Effector memory CD4-positive, alpha-beta T cell (primary cell): Measurements from ENCODE around the gene REV1.

ENCODE experiments used
- DNase-seq, 3 donors: peaks; one replicate each; pipeline ENCODE4 v3.0.0-alpha.2; 2020
- H3K27ac ChIP-seq: 2 replicates; pipeline ENCODE4 v1.7.0; 2013; ENCODE audit warnings: mild to moderate bottlenecking, low read length, moderate library complexity; ENCODE audit not compliant: insufficient read depth, poor library complexity, severe bottlenecking
- H3K27me3 ChIP-seq: replicated peaks from 2 replicates; pipeline ENCODE4 v1.7.0; 2013; ENCODE audit warnings: mild to moderate bottlenecking, low read length; ENCODE audit not compliant: insufficient read depth, control insufficient read depth, poor library complexity, severe bottlenecking
- H3K36me3 ChIP-seq: 2 replicates; pipeline ENCODE4 v1.7.0; 2013; ENCODE audit warnings: mild to moderate bottlenecking, low read length, moderate library complexity; ENCODE audit not compliant: control insufficient read depth, insufficient read depth
- H3K4me1 ChIP-seq: 2 replicates; pipeline ENCODE4 v1.7.0; 2013; ENCODE audit warnings: low read length, mild to moderate bottlenecking; ENCODE audit not compliant: control insufficient read depth, insufficient read depth, poor library complexity, severe bottlenecking
- H3K4me3 ChIP-seq: 2 replicates; pipeline ENCODE4 v1.7.0; 2013; ENCODE audit warnings: low read length, low read depth, mild to moderate bottlenecking; ENCODE audit not compliant: insufficient read depth, poor library complexity, severe bottlenecking
- H3K9me3 ChIP-seq: 2 replicates; pipeline ENCODE4 v1.7.0; 2013; ENCODE audit warnings: mild to moderate bottlenecking, low read length, moderate library complexity; ENCODE audit not compliant: control insufficient read depth

The REV1 gene

DNA sequence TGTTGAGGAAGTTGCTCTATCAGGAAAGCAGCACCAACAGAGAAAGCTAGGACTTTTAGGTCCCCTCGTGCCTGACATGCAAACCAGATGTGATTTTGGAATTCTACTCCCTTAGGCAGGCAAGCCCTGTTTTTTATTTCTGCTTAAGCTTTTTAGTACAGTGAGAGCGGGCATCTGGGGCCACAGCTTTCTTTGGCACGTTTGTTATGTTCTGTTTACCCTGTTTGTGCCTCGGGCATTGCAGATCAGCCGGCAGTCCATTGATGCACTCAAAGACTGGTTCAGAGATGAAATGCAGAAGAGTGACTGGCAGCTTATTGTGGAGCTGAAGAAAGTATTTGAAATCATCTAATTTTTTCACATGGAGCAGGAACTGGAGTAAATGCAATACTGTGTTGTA is 90.8 kb downstream of the REV1 start:
- H3K4me3 ChIP-seq = no peak overlapping the region
- no peak overlapping the region for H3K27ac ChIP-seq
- no peaks in the 10 kb centered on the region for H3K4me1 ChIP-seq
- no peaks in the 10 kb centered on the region for H3K27me3 ChIP-seq
- no peaks in the 10 kb centered on the region for H3K9me3 ChIP-seq
- no peak for DNase-seq
- peaks cover 73% of the 10 kb centered on the region for H3K36me3 ChIP-seq

DNA sequence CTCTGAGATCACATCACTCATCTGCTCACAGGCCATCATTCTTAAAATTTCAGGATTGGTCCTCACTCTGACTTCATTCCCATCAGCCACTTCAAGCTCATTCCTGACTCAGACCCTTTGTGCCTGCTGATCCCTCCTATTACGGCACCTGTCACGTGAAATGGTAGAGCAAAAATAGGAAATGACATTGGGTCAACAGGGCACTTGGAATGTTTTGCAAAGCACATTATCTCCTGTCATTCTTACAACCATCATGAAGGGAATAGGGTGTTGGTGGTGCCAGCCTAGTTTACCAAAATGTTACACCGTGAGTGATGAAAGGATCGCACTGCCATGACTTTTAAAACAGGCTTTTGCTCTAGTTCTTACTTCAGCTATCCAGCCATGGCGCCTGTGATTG is 91.5 kb downstream of the REV1 start:
- no peak for DNase-seq
- H3K4me1 ChIP-seq = no peaks in the 10 kb centered on the region
- no peak overlapping the region for H3K27ac ChIP-seq
- H3K36me3 ChIP-seq = peaks cover 73% of the 10 kb centered on the region
- H3K27me3 ChIP-seq = no peaks in the 10 kb centered on the region
- H3K4me3 ChIP-seq = no peak overlapping the region
- no peaks in the 10 kb centered on the region for H3K9me3 ChIP-seq

- peaks cover 70% of the 10 kb centered on the region for H3K36me3 ChIP-seq
- H3K27ac ChIP-seq = no peak overlapping the region
- no peaks in the 10 kb centered on the region for H3K4me1 ChIP-seq
- H3K4me3 ChIP-seq = no peak overlapping the region
- H3K9me3 ChIP-seq = no peaks in the 10 kb centered on the region
- no peak for DNase-seq
- no peaks in the 10 kb centered on the region for H3K27me3 ChIP-seq
Observed at GRCh38 chr2:99397266-99397920, 92.4 kb downstream of the REV1 start.

DNA sequence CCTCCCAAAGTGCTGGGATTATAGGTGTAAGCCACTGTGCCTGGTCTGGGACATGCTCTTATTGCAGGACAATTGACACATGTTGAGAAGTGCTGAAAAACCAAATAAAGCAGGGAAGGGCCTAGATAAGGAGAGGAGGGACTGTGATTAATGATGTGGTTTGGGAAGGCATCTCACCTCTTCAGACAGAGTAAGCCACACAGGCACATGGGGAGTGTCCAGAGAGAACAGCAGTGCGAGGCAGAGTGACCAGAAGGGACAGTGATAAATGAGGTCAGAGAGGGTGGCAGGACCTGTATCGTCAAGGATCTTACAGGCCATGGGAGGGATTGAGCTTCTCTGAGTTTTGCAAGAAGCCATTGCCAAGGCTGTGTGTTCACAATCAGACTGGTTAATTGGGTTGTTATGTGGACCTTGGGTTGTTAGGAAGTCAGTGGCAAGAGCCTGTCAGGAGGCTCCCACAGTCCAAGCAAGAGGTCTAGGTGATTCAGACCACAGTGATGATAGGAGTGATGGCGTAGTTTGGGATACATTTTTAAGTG is 94.2 kb downstream of the REV1 start:
- H3K4me1 ChIP-seq = no peaks in the 10 kb centered on the region
- no peak overlapping the region for H3K27ac ChIP-seq
- no peaks in the 10 kb centered on the region for H3K27me3 ChIP-seq
- H3K4me3 ChIP-seq = no peak overlapping the region
- H3K36me3 ChIP-seq = peaks cover 75% of the 10 kb centered on the region
- no peak for DNase-seq
- H3K9me3 ChIP-seq = no peaks in the 10 kb centered on the region

GRCh38 chr2:99389946-99390345 is 99.9 kb downstream of the REV1 start:
- Histone ChIP-seq H3K27me3 (no peaks in the 10 kb centered on the region), H3K27ac (no peak overlapping the region), H3K4me1 (no peaks in the 10 kb centered on the region), H3K9me3 (no peaks in the 10 kb centered on the region), H3K36me3 (peaks cover 38% of the 10 kb centered on the region), H3K4me3 (no peak overlapping the region)
- no peak for DNase-seq

DNA sequence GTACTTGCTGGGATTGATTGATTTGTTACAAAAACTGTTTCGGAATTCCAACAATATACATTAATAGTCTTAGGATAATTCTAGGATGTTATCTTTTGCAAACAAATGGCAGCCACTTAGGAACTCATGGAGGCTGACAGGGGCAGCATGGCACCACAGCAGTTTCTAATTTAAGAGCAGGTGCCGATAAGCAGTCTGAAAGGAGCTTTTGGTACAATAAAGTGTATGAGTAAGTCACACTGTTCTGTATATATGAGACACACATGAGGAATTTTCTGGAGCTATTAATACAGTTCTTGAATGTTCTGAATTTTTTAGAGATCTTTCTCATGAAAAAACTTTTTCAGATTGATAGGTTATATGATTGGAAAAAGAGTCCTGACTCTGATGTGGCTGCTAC is 100.4 kb downstream of the REV1 start:
- no peaks in the 10 kb centered on the region for H3K4me1 ChIP-seq
- H3K27me3 ChIP-seq = no peaks in the 10 kb centered on the region
- H3K4me3 ChIP-seq = no peak overlapping the region
- H3K27ac ChIP-seq = no peak overlapping the region
- peaks cover 36% of the 10 kb centered on the region for H3K36me3 ChIP-seq
- H3K9me3 ChIP-seq = no peaks in the 10 kb centered on the region
- no peak for DNase-seq

GRCh38 chr2:99388892-99389291 is 100.9 kb downstream of the REV1 start:
- Histone ChIP-seq H3K4me3 (no peak overlapping the region), H3K27me3 (no peaks in the 10 kb centered on the region), H3K27ac (no peak overlapping the region), H3K4me1 (no peaks in the 10 kb centered on the region), H3K36me3 (peaks cover 34% of the 10 kb centered on the region), H3K9me3 (no peaks in the 10 kb centered on the region)
- DNase-seq = no peak

DNA sequence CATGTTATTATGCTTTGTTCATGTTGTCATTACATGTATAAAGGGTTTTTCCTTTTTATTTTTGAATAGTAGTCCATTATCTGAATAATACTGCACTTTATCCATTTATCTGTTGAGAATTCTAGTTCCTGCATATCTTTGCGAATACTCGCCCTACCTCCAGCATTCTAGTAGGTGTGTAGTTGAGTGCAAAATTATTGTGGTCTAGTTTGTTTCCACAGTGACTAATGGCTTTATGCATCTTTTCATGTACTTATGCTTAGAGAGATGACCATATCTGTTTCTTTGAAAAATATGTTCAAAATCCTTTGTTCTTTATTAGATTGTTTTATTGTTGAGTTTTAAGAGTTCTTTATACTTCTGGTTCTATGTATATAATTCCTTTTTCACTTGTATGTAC is 103.8 kb downstream of the REV1 start:
- no peak overlapping the region for H3K4me3 ChIP-seq
- H3K4me1 ChIP-seq = no peaks in the 10 kb centered on the region
- H3K27me3 ChIP-seq = no peaks in the 10 kb centered on the region
- no peaks in the 10 kb centered on the region for H3K9me3 ChIP-seq
- H3K27ac ChIP-seq = no peak overlapping the region
- no peak for DNase-seq
- peaks cover 22% of the 10 kb centered on the region for H3K36me3 ChIP-seq

DNA sequence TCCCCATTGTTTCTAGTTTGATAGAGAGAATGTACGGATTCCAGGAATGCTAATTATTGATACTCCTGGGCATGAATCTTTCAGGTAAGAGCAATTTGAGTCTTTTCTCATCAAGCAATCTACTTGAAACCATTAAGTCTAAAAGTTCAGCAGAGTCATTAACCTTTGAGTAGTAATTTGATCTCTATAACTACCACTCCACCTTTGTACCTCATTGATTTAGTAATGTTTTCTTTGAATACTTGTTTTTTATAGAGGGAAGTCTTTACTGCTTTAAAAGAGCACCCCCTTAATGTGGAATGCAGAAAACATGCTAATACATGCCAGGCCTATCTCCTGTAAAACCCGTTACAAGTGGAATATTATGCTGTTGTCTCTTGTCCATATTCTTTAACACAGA is 107.7 kb downstream of the REV1 start:
- Histone ChIP-seq H3K4me3 (no peak overlapping the region), H3K4me1 (no peaks in the 10 kb centered on the region), H3K27ac (no peak overlapping the region), H3K9me3 (no peaks in the 10 kb centered on the region), H3K27me3 (no peaks in the 10 kb centered on the region), H3K36me3 (peaks cover 36% of the 10 kb centered on the region)
- no peak for DNase-seq

- Histone ChIP-seq H3K27me3 (no peaks in the 10 kb centered on the region), H3K27ac (no peak overlapping the region), H3K9me3 (no peaks in the 10 kb centered on the region), H3K36me3 (peaks cover 50% of the 10 kb centered on the region), H3K4me3 (no peak overlapping the region), H3K4me1 (no peaks in the 10 kb centered on the region)
- DNase-seq = no peak
Observed at GRCh38 chr2:99380376-99381010, 109.3 kb downstream of the REV1 start.
